OCI-M2 (cell line): ENCODE data around the gene GLIS1.

Source experiments
- DNase-seq: peaks from one replicate; lab custom pipeline; 2025; ENCODE audit not compliant: unreplicated experiment; lab: John Stamatoyannopoulos, UW

GLIS1 gene

GRCh38 chr1:53458634-53459033 is 280.3 kb downstream of the GLIS1 start:
- DNase-seq: no peak
